K562 (cell line): ENCODE results near the gene SLC44A5. TPM values are rescaled to one million over a fixed set of nuclear protein-coding genes. Genes with fewer than 3 reads are reported as not detected.

ENCODE experiments used
- ATAC-seq: fragments of 200-7000 bp; cut with Tn5 transposase; 3 replicates; pipeline ENCODE4 v1.9.1; 2020; ENCODE audit warnings: moderate library complexity
- BruUV-seq: library from RNA; stranded (reverse); fragments of 400-500 nt; replicated peaks from 2 replicates; lab custom pipeline; 2021; lab: Mats Ljungman, UMichigan
- CTCF ChIA-PET: fragments of 300-600 bp; formaldehyde crosslinking; extraction: SDS; loops from one replicate; lab custom pipeline; 2021; ENCODE audit warnings: low intra/inter-chr PET ratio; lab: Yijun Ruan, JAX
- POLR2A ChIA-PET: fragments of 300-600, 350-650 bp; sonication (Branson Sonifier 250); formaldehyde crosslinking; extraction: SDS; loops from one replicate; lab custom pipeline; 2021; ENCODE audit warnings: antibody characterized with exemption, inconsistent platforms; lab: Yijun Ruan, JAX
- DNase-seq, 4 experiments: peaks; one replicate each; pipeline versions ENCODE4 v3.0.0 to v3.0.0-alpha.2; 2011 to 2018; ENCODE audit warnings: low spot score in 3 of 4, mixed read lengths in 3 of 4; ENCODE audit errors: extremely low read depth in 1 of 4
- FAIRE-seq: peaks from 2 replicates; lab custom pipeline; 2011; peaks lifted over from hg19 to GRCh38; lab: Jason Lieb, UNC
- H2AFZ ChIP-seq: 2 replicates; pipeline ENCODE4 v1.6.0; 2011; ENCODE audit warnings: low read depth, low read length, control low read depth, inconsistent platforms
- H3K27ac ChIP-seq: fragments of 200-600 bp; 3 replicates; pipeline ENCODE4 v1.8.0; 2011; ENCODE audit warnings: low read depth, mild to moderate bottlenecking, control low read depth, inconsistent platforms, low read length, moderate library complexity, mixed read lengths; ENCODE audit errors: extremely low read depth
- H3K27me3 ChIP-seq, 2 experiments: fragments of 300-600 bp in 1 of 2; 2 replicates in 1 of 2; 3 replicates in 1 of 2; pipeline versions ENCODE4 v1.6.0 to v1.8.0; 2011; ENCODE audit warnings: inconsistent platforms in 2 of 2, low read length in 2 of 2, mild to moderate bottlenecking in 1 of 2, mixed read lengths in 1 of 2, moderate library complexity in 1 of 2; ENCODE audit not compliant: control insufficient read depth in 2 of 2, insufficient read depth in 2 of 2
- H3K36me3 ChIP-seq: fragments of 300-600 bp; 3 replicates; pipeline ENCODE4 v1.8.0; 2011; ENCODE audit warnings: mild to moderate bottlenecking, low read length, inconsistent platforms; ENCODE audit not compliant: control insufficient read depth, insufficient read depth
- H3K4me1 ChIP-seq, 2 experiments: fragments of 200-600 bp in 1 of 2; replicated peaks in 1 of 2; 2 replicates in 1 of 2; 3 replicates in 1 of 2; pipeline versions ENCODE4 v1.5.1 to v1.8.0; 2011; ENCODE audit warnings: inconsistent platforms in 2 of 2, low read length in 2 of 2, mild to moderate bottlenecking in 1 of 2, mixed read lengths in 1 of 2, moderate library complexity in 1 of 2; ENCODE audit not compliant: control insufficient read depth in 2 of 2, insufficient read depth in 2 of 2
- H3K4me2 ChIP-seq: 2 replicates; pipeline ENCODE4 v1.6.1; 2011; ENCODE audit warnings: low read length, control low read depth, inconsistent platforms, mixed read lengths; ENCODE audit not compliant: insufficient read depth
- H3K4me3 ChIP-seq: fragments of 200-600 bp; sonication (generic), shearing (Covaris generic); 2 replicates; pipeline ENCODE4 v1.5.1; 2016; ENCODE audit warnings: control low read depth, inconsistent platforms
- H3K79me2 ChIP-seq: fragments of 200-600 bp; 3 replicates; pipeline ENCODE4 v1.8.0; 2011; ENCODE audit warnings: low read length, inconsistent platforms; ENCODE audit not compliant: control insufficient read depth, insufficient read depth
- H3K9ac ChIP-seq, 2 experiments: 2 replicates each; pipeline versions ENCODE4 v1.6.0 to v1.6.1; 2011; ENCODE audit warnings: low read depth in 2 of 2, low read length in 2 of 2, control low read depth in 1 of 2, inconsistent platforms in 1 of 2, mild to moderate bottlenecking in 1 of 2, mixed read lengths in 1 of 2; ENCODE audit not compliant: insufficient read depth in 1 of 2
- H3K9me1 ChIP-seq: one replicate; pipeline ENCODE4 v1.6.0; 2011; ENCODE audit warnings: inconsistent platforms, mild to moderate bottlenecking, low read length, moderate library complexity; ENCODE audit not compliant: control insufficient read depth, insufficient read depth
- H3K9me3 ChIP-seq: replicated peaks from 2 replicates; pipeline ENCODE4 v1.5.1; 2011; ENCODE audit warnings: low read depth, low read length, inconsistent platforms; ENCODE audit not compliant: control insufficient read depth, insufficient read depth
- H4K20me1 ChIP-seq: replicated peaks from 2 replicates; pipeline ENCODE4 v1.6.1; 2011; ENCODE audit warnings: low read length, inconsistent platforms, mixed read lengths; ENCODE audit not compliant: control insufficient read depth, insufficient read depth
- BCL6 ChIP-seq: fragments of 250-450 bp; sonication (Bioruptor Pico); IDR thresholded peaks from 2 replicates; pipeline ENCODE4 v1.4.0; 2020
- CBFA2T2 ChIP-seq: fragments of 450-650 bp; conservative IDR thresholded peaks from 2 replicates; pipeline ENCODE4 v1.6.1; 2017; ENCODE audit warnings: mild to moderate bottlenecking
- DDX20 ChIP-seq: fragments of 450-650 bp; IDR thresholded peaks from 2 replicates; pipeline ENCODE4 v1.6.1; 2016; ENCODE audit warnings: missing genetic modification characterization, low read depth, mild to moderate bottlenecking, missing compliant biosample characterization, moderate library complexity
- FOXA3 ChIP-seq, 2 experiments: fragments of 450-650 bp in 1 of 2; sonication (generic) in 1 of 2; formaldehyde crosslinking; IDR thresholded peaks in 1 of 2; conservative IDR thresholded peaks in 1 of 2; 2 replicates each; pipeline versions ENCODE4 v1.4.0 to v1.8.0; 2020 to 2022; ENCODE audit warnings: mild to moderate bottlenecking in 2 of 2, missing genetic modification reagents in 1 of 2
- HDAC1 ChIP-seq, 2 experiments: fragments of 450-650 bp; IDR thresholded peaks; 2 replicates each; pipeline ENCODE4 v1.6.1; 2016 to 2017; ENCODE audit warnings: inconsistent platforms in 1 of 2, mild to moderate bottlenecking in 1 of 2, moderate library complexity in 1 of 2
- JUN ChIP-seq, 2 experiments: sonication (generic) in 1 of 2; formaldehyde crosslinking in 1 of 2; IDR thresholded peaks; 2 replicates each; pipeline versions ENCODE4 v1.6.1 to v1.8.0; 2012 to 2022; ENCODE audit warnings: borderline replicate concordance in 2 of 2, mild to moderate bottlenecking in 2 of 2, improper control_type of control experiment in 1 of 2, low read depth in 1 of 2, low read length in 1 of 2, missing genetic modification reagents in 1 of 2
- KDM1A ChIP-seq, 2 experiments: fragments of 450-650 bp; IDR thresholded peaks; 2 replicates each; pipeline ENCODE4 v1.6.1; 2016; ENCODE audit warnings: mild to moderate bottlenecking in 2 of 2
- KHSRP ChIP-seq: fragments of 450-650 bp; IDR thresholded peaks from 2 replicates; pipeline ENCODE4 v1.6.1; 2017
- PPARD ChIP-seq: fragments of 250-450 bp; sonication (Bioruptor Pico); IDR thresholded peaks from 2 replicates; pipeline ENCODE4 v1.8.0; 2022; ENCODE audit warnings: inconsistent platforms, mild to moderate bottlenecking, moderate library complexity
- RCOR1 ChIP-seq, 2 experiments: IDR thresholded peaks; 2 replicates each; pipeline ENCODE4 v1.6.1; 2012; ENCODE audit warnings: low read depth in 2 of 2, low read length in 2 of 2, borderline replicate concordance in 1 of 2, improper control_type of control experiment in 1 of 2
- SIRT6 ChIP-seq: IDR thresholded peaks from one replicate; pipeline ENCODE4 v1.6.1; 2012; ENCODE audit warnings: low read depth, mild to moderate bottlenecking, control low read depth, inconsistent platforms, low read length, moderate library complexity
- WHSC1 ChIP-seq: IDR thresholded peaks from one replicate; pipeline ENCODE4 v1.6.1; 2012; ENCODE audit warnings: low read length, control low read depth, inconsistent platforms
- ZBTB26 ChIP-seq: fragments of 450-650 bp; formaldehyde crosslinking; IDR thresholded peaks from 2 replicates; pipeline ENCODE4 v1.4.0; 2022; ENCODE audit warnings: missing genetic modification characterization
- ZEB2 ChIP-seq: fragments of 450-650 bp; IDR thresholded peaks from 2 replicates; pipeline ENCODE4 v1.6.1; 2016
- ZNF174 ChIP-seq: fragments of 250-450 bp; sonication (Bioruptor Pico); IDR thresholded peaks from 2 replicates; pipeline ENCODE4 v1.4.0; 2020; ENCODE audit warnings: mild to moderate bottlenecking
- ZNF274 ChIP-seq: IDR thresholded peaks from 2 replicates; pipeline ENCODE4 v1.6.1; 2011; ENCODE audit warnings: low read depth, mild to moderate bottlenecking, low read length, moderate library complexity, borderline replicate concordance
- ZNF586 ChIP-seq: fragments of 450-650 bp; formaldehyde crosslinking; conservative IDR thresholded peaks from 2 replicates; pipeline ENCODE4 v1.4.0; 2020; ENCODE audit warnings: mild to moderate bottlenecking, moderate library complexity
- WGBS: fragments of 100-300 bp; shearing (Covaris generic); methylation state at CpG from one replicate; pipeline ENCODE4 v1.1.6; 2016; ENCODE audit warnings: low coverage, mixed read lengths; ENCODE audit not compliant: insufficient coverage; ENCODE audit errors: missing lambda C conversion rate; 5-methylcytosine and 5-hydroxymethylcytosine counted together
- in situ Hi-C: fragments of 300-500 bp; cut with MboI; formaldehyde crosslinking; loops from 4 replicates; pipeline ENCODE4 v1.15.0; 2018; ENCODE audit warnings: inconsistent platforms, mixed read lengths
- intact Hi-C: fragments of 100-400 bp; cut with micrococcal nuclease; formaldehyde crosslinking; loops from 2 replicates; pipeline ENCODE4 v1.14.2; 2022
- polyA plus RNA-seq, 8 experiments: library from polyadenylated mRNA; depleted of rRNA in 4 of 8; stranded (reverse) in 5 of 8; unstranded in 3 of 8; fragments of >200 nt; fragmentation: Nextera tagmentation in 2 of 8; fragmentation: Illumina TruSeq in 1 of 8; extraction: Ambion mirVana in 2 of 8; extraction: Trizol in 1 of 8; gene quantifications; 2 replicates each; pipeline versions ENCODE4 v1.2.1 to v1.2.3, GENCODE V29; 2011 to 2014; ENCODE audit warnings: inconsistent platforms in 1 of 8, missing spikeins in 1 of 8
- total RNA-seq, 7 experiments: library from RNA; depleted of rRNA in 6 of 7; stranded (reverse); fragments of >200 nt in 6 of 7; fragmentation: Illumina TruSeq in 2 of 7; extraction: Trizol in 2 of 7; gene quantifications; 2 replicates each; pipeline versions ENCODE4 v1.2.1 to v1.2.3, GENCODE V29; 2011 to 2021; ENCODE audit warnings: low replicate concordance in 1 of 7
- TF ChIP-seq, protein P1 (sequence below): sonication (generic); formaldehyde crosslinking; IDR thresholded peaks from 2 replicates; pipeline ENCODE4 v1.8.0; 2022; ENCODE audit warnings: mild to moderate bottlenecking, missing genetic modification reagents

SLC44A5 gene
- total and polyA plus RNA-seq, 9 of the 15 experiments (the other 6 are each of a cell fraction or from before 2014, with no cell fraction given): 1.2 to 10.1 (median 3.2) TPM

DNA sequence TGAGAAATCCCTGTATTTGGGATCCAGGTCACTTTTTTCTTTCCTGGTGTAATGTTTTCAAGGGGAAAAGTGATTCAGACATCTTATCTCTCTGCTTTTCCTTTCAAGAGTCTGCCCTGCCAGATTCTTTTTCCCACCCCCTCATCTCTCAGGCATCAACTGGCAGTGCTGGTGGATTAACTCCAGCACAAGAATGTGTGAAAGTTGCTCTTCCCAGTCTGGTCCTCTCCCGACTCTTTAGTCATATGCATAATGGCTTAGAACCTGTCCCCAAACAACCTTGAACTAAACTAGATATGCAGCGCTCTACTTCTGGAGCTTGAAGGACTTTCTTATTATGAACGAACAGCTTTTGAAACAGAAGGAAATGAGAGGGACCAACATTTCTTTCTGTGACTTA is 88.5 kb downstream of the SLC44A5 start:
- Histone ChIP-seq H3K4me3 (no peak overlapping the region), H2AFZ (no peak overlapping the region), H3K9ac (no peak overlapping the region), H3K9me3 (no peaks in the 10 kb centered on the region), H3K4me1 (peaks cover 0 to 20% of the 10 kb centered on the region in 2 experiments; a peak in 3 of 5 replicates), H4K20me1 (no peaks in the 10 kb centered on the region), H3K27me3 (no peaks in the 10 kb centered on the region), H3K79me2 (no peaks in the 10 kb centered on the region), H3K36me3 (no peaks in the 10 kb centered on the region), H3K9me1 (no peaks in the 10 kb centered on the region), H3K27ac (no peak overlapping the region), H3K4me2 (no peak overlapping the region)
- ATAC-seq: no peak
- DNase-seq: peak in 1 of 4 experiments; percentile 12
- 23% methylated on average over 3 of the region's 3 CpGs for WGBS
- peak; percentile 62 for FAIRE-seq
- ChIA-PET POLR2A (interaction anchor here (0.7 kb wide), 1 partner anchor 11 kb away, joined by 3 read pairs; no protein-coding TSS in a partner anchor), CTCF (no interaction called here)
- intact Hi-C loops: no loop called here
- in situ Hi-C loops: no loop called here
- BruUV-seq: no TSS peak
- TF ChIP-seq DDX20 (tag) (no peak), ZEB2 (no peak), JUN (IDR thresholded peaks at IDR 0.05; ENCODE audit: borderline replicate concordance, low read depth, low read length) (no peak), JUN (CRISPR knock-in tag; IDR thresholded peaks at IDR 0.05; ENCODE audit: borderline replicate concordance) (no peak), ZNF274 (no peak), BCL6 (no peak), ZNF586 (CRISPR knock-in tag) (no peak), WHSC1 (no peak), KHSRP (no peak), HDAC1 (IDR thresholded peaks at IDR 0.05) (no peak), RCOR1 (IDR thresholded peaks at IDR 0.05; ENCODE audit: borderline replicate concordance in 1 of 2, low read depth in 2 of 2, low read length in 2 of 2) (0 out of 4 replicates have a peak, but pooled peaks of 1 of the 2 experiments have one; percentile 11), SIRT6 (no peak), ZBTB26 (CRISPR knock-in tag) (no peak), PPARD (CRISPR knock-in tag) (no peak), FOXA3 (CRISPR knock-in tag; conservative IDR thresholded peaks at IDR 0.05 in 1 of 2, IDR thresholded peaks at IDR 0.05 in 1 of 2) (no peak), ZNF174 (CRISPR knock-in tag) (no peak), CBFA2T2 (no peak), KDM1A (IDR thresholded peaks at IDR 0.05) (peak; percentile 21 to 33; a peak in 1 of 4 replicates)
- TF ChIP-seq, protein P1, sequence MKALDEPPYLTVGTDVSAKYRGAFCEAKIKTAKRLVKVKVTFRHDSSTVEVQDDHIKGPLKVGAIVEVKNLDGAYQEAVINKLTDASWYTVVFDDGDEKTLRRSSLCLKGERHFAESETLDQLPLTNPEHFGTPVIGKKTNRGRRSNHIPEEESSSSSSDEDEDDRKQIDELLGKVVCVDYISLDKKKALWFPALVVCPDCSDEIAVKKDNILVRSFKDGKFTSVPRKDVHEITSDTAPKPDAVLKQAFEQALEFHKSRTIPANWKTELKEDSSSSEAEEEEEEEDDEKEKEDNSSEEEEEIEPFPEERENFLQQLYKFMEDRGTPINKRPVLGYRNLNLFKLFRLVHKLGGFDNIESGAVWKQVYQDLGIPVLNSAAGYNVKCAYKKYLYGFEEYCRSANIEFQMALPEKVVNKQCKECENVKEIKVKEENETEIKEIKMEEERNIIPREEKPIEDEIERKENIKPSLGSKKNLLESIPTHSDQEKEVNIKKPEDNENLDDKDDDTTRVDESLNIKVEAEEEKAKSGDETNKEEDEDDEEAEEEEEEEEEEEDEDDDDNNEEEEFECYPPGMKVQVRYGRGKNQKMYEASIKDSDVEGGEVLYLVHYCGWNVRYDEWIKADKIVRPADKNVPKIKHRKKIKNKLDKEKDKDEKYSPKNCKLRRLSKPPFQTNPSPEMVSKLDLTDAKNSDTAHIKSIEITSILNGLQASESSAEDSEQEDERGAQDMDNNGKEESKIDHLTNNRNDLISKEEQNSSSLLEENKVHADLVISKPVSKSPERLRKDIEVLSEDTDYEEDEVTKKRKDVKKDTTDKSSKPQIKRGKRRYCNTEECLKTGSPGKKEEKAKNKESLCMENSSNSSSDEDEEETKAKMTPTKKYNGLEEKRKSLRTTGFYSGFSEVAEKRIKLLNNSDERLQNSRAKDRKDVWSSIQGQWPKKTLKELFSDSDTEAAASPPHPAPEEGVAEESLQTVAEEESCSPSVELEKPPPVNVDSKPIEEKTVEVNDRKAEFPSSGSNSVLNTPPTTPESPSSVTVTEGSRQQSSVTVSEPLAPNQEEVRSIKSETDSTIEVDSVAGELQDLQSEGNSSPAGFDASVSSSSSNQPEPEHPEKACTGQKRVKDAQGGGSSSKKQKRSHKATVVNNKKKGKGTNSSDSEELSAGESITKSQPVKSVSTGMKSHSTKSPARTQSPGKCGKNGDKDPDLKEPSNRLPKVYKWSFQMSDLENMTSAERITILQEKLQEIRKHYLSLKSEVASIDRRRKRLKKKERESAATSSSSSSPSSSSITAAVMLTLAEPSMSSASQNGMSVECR (CRISPR knock-in tag): no peak
